RPMI8226 (cell line): ENCODE measurements around the gene CELSR1.
A peak's percentile ranks its signal among the peaks of the same experiment; 100 is the strongest.
"Not testable (repeated sequence)": the region's sequence is repeated elsewhere in the genome, so short reads cannot be mapped to it uniquely, and the experiment has no call there.

Experiments used
- DNase-seq: peaks from one replicate; pipeline ENCODE4 v3.0.0-alpha.2; 2015

The CELSR1 gene

GRCh38 chr22:46415776-46416519, 121.5 kb downstream of the CELSR1 start:
- no peak for DNase-seq

DNA sequence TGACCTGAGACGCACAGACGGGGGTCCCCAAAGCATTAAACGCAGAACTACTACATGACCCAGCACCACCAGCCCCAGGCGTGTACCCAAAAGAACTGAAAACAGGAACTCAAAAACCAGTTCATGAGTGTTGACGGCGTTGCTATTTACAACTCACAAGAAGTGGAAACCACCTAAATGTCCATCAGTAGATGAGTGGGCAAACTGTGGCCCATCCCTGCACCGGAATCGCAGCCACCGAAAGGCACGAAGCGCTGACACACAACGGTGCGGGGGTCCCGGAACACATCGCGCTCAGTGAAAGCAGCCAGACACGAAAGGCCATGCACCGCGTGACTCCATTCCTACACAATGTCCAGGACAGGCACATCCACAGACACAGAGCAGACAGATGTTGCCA, 122.7 kb downstream of the CELSR1 start:
- DNase-seq: no peak

DNA sequence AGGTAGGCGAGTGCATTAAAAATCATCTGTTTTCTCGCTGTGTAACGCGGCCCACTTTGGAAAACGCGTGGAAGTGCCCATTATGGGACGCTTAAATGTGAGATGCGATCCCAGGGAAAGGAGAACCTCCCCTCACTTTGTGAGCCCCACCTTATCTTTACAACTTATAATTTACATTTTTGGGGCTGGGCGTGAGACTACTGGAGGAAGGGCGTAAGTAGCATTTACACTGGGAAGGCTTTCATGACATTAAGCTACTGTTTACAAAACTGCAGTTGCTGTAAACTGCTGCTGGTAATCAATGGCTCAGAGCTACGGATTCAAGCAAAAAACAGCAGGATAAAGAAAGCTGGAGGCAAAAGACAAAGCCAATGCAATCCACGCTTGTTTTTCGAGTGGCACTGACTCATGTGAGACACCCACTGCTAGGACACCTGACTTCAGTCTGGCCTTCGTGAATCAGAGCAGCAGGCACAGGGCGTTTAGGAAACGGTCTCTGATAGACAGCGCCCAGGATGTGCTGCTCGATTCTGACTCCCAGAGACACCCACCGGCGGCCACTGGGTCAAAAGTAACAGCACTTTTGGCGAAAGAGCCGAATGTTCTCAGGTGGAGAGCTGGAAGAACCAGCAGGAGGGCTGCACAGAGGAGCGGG, 123.6 kb downstream of the CELSR1 start:
- DNase-seq: no peak

- no peak for DNase-seq
These were observed 126.1 kb downstream of the CELSR1 start for GRCh38 chr22:46411347-46411746.

DNA sequence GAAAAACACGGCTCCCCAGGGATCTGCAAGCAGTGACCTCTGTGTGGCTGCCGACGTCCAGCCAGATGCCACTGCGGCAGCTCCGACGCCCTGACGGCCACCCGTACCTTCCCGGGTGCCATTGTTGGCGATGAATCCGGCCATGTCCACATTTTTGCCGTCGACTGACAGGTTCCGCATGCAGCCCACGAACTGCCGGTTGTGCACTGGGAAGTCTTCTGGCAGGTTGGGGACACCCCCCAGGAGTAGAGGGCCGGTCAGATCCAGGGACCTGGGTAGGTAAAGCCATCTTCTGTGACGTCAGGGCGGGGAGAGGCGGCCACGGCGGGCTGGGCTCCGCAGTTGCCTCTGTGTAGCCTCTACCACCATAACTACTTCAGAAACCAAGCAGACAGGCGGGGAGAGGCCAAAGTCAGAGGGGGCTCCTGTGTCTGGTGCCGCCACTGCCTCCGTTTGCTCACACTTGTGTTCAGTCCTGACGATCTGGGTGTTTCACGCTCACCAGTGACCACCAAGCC, 127.1 kb downstream of the CELSR1 start:
- no peak for DNase-seq

- no peak for DNase-seq
These were observed 127.7 kb downstream of the CELSR1 start for GRCh38 chr22:46409631-46410210.

DNA sequence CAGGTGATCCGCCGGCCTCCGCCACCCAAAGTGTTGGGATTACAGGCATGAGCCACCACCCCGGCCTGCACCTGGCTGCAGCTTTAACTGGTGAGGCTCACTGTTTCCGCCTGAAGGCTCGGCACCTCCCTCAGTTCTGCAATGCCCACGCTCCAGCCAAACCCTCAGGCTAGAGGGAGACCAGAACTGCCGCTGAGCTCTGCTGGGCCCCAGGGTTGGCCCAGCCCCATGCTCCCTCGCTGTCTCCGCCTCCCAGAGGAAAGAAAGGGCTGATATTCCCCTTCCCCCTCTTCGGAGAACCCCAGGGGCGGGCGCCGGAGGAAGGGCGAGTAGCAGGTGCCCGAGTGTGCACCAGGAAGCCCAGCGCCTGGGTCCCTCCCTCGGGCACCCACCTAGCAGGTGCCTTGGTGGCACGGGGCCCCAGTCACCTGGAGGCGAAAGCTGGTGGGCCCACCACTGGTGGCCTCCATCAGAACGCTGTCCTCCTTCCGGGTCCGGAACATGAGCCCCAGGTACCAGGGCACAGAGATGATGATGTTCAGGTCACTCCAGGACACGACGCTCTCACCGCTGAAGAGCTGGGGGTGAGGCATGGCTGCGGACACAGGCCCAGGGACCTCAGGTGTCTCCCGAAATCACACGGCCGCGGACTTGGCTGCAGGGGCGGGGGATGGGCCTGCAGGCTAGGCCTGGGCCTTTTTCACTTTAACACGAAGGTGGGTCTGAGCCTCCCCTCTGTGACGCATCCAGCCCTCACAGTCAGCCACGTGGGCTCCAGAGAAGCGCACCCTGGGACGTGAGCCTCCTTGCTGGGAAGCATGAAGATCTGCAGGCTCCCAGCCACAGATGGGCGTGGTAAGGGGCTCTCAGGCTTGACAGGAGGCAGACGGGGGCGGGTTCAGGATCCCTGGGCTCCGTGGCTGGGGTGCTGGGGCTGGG, 128.6 kb downstream of the CELSR1 start:
- peak; percentile 15 for DNase-seq

DNA sequence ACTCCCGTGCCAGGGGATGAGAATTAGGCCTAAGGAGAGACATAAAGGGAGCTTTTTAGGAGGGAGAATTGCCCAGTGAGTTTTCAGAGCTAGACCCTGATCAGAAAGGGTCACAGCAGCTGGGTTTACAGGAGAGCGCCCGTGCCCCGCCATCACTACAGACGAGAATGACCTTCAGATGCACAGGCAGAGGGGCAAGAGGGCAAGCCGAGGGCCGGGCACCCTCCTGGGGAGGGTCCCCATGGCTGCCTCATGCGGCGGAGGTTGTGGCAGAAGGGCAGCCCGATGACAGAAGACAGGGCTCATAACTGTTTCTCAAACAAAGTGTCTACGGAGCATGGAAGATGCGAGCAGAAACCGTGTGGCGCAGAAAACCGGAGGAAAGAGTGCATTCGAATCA, 129.7 kb downstream of the CELSR1 start:
- DNase-seq: no peak

- DNase-seq: no peak
These were observed 130.6 kb downstream of the CELSR1 start for GRCh38 chr22:46406791-46407190.

- no peak for DNase-seq
These were observed 131.1 kb downstream of the CELSR1 start for GRCh38 chr22:46406349-46406748.

GRCh38 chr22:46405901-46406300, 131.5 kb downstream of the CELSR1 start:
- no peak for DNase-seq

DNA sequence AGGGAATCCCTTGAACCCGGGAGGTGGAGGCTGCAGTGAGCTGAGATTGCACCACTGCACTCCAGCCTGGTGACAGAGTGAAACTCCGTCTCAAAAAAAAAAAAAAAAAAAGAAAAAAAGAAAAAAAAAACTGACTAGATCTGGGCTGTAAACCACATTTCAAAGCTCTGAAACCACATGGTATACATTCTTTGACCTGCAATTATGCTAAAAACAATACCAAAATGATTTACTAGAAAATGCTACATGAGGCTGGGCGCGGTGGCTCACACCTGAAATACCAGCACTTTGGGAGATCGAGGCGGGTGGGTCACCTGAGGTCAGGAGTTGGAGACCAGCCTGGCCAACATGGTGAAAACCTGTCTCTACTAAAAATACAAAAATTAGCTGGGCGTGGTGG, 133.5 kb downstream of the CELSR1 start:
- DNase-seq: not testable (repeated sequence)

DNA sequence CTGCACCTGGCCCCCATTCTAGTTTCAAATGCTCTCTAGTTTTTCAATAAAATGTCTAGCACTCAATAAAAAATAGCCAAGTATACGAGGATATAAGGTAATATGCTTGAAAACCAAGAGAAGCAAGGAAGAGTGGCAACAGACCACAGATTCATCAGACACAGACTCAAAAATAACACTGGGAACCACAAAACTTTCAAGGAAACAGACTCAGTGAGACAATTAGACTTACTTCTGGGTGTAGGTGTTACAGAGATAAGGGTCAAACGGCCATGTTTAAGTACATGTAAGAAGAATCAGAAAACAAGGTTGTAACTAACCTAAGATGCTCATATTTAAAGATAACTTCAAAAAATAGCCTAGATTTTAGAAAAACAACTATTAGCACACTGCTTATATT, 134.9 kb downstream of the CELSR1 start:
- DNase-seq: no peak

GRCh38 chr22:46401370-46401769, 136.1 kb downstream of the CELSR1 start:
- no peak for DNase-seq

DNA sequence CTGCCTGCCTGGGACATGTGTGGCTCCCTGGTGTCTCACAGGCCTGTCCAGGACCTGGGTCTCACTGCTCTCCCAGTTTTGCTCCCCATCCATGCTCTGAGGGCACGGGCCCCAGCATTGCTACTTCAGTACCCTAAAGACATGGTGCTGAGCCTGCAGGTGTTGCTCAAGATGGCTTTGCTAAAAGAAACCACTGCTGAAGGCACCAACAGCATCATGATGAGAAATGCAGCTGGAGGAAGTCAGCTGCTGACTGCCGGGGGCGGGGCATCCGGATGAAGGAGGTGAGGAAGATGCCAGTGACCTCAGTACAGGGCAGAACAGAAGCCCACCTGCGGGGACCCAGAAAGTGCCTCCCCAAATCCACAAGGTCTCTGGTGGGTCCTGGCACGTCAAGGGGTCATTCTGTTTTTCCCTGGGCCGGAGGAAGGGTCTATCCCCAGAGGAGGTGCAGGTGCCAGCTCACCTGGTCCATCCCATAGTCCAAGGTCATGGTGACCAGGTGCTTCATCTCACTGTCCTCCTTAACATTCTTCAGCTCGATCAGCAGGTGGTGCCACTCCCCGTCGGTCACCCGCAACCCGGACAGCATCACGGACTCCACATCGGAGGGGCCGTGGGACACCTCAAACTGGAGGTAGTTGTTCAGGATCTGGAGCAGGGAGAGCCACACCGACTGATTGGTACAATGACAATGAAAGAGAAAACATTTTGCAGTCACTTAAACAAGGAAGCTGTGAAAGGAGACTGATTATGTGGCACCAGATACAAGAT, 138.0 kb downstream of the CELSR1 start:
- peak; percentile 25 for DNase-seq

GRCh38 chr22:46397951-46398350, 139.5 kb downstream of the CELSR1 start:
- no peak for DNase-seq

GRCh38 chr22:46397514-46397913, 139.9 kb downstream of the CELSR1 start:
- no peak for DNase-seq

- DNase-seq: not testable (repeated sequence)
These were observed 140.4 kb downstream of the CELSR1 start for GRCh38 chr22:46397049-46397448.

DNA sequence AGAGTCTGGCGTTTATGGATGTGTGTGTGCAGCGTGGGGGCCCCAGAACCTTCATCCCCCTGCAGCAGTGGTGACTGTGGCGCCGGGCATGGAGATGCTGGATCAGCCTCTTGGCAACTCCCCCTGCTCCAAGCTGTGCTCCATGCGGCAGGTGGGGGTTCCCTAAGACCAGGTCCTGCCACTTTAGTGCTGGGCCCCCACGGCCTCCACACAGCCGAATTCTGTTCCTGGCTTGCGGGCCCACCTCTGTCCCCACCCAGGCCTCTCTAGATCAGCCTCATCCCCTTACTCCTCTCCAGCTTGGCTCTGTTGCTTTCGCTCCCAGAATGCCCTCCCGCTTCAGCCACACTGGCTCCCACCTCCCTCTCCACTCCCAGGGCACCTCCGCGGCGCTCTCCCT, 142.3 kb downstream of the CELSR1 start:
- no peak for DNase-seq

- DNase-seq: no peak
These were observed 142.8 kb downstream of the CELSR1 start for GRCh38 chr22:46394622-46395021.

DNA sequence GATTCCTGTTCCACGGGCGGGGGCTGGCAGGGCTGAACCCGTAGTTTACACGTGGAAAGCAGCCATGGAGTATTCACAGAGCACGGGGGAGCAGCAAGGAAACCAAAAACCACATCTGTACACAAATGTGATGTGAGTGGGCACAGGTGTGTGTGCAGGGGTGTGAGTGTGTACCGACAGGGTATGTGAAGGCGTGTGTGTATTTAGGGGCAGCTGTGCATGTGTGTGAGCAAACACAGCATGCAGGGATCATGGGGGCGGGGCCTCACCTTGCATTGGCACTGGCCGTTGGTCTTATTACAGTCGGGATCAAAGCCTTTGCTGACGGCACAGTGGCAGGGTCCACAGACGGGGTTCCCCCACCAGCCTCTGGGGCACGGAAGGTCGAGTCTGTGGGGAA, 143.5 kb downstream of the CELSR1 start:
- no peak for DNase-seq
